DOHH2 (cell line): ENCODE data around the gene GXYLT2.

Source experiments
- H3F3A ChIP-seq: fragments of 200-600 bp; sonication (generic), shearing (Covaris generic); 2 replicates; pipeline ENCODE4 v1.6.0; 2016; ENCODE audit warnings: antibody characterized with exemption, mild to moderate bottlenecking; ENCODE audit not compliant: control insufficient read depth, insufficient read depth
- H3K27ac ChIP-seq: fragments of 200-600 bp; sonication (generic); 2 replicates; pipeline ENCODE4 v1.5.1; 2014; ENCODE audit warnings: low read depth, mild to moderate bottlenecking, low read length, moderate library complexity
- H3K27me3 ChIP-seq: fragments of 200-600 bp; sonication (generic); 2 replicates; pipeline ENCODE4 v1.6.1; 2014; ENCODE audit warnings: mild to moderate bottlenecking, low read length, mixed read lengths; ENCODE audit not compliant: control insufficient read depth
- H3K36me3 ChIP-seq: fragments of 200-600 bp; sonication (generic); 2 replicates; pipeline ENCODE4 v1.6.1; 2014; ENCODE audit warnings: mild to moderate bottlenecking, low read length, moderate library complexity, mixed read lengths; ENCODE audit not compliant: control insufficient read depth
- H3K4me1 ChIP-seq: fragments of 200-600 bp; sonication (generic); 2 replicates; pipeline ENCODE4 v1.6.1; 2014; ENCODE audit warnings: mild to moderate bottlenecking, low read length, mixed read lengths; ENCODE audit not compliant: control insufficient read depth
- H3K4me2 ChIP-seq: fragments of 200-600 bp; sonication (generic); 2 replicates; pipeline ENCODE4 v1.6.0; 2014; ENCODE audit warnings: mild to moderate bottlenecking, low read length, moderate library complexity
- H3K4me3 ChIP-seq: fragments of 200-600 bp; sonication (generic); 2 replicates; pipeline ENCODE4 v1.5.1; 2014; ENCODE audit warnings: mild to moderate bottlenecking, low read length, mixed read lengths
- H3K79me2 ChIP-seq: fragments of 200-600 bp; sonication (generic); 2 replicates; pipeline ENCODE4 v1.6.1; 2014; ENCODE audit warnings: mild to moderate bottlenecking, low read length, mixed read lengths; ENCODE audit not compliant: control insufficient read depth
- H3K9me2 ChIP-seq: fragments of 200-600 bp; sonication (generic); replicated peaks from 2 replicates; pipeline ENCODE4 v1.6.1; 2014; ENCODE audit warnings: mild to moderate bottlenecking, low read length, mixed read lengths; ENCODE audit not compliant: control insufficient read depth
- H3K9me3 ChIP-seq: fragments of 200-600 bp; sonication (generic); 2 replicates; pipeline ENCODE4 v1.6.1; 2014; ENCODE audit warnings: antibody characterized with exemption, low read length, mixed read lengths; ENCODE audit not compliant: control insufficient read depth, insufficient read depth
- H4K20me1 ChIP-seq: fragments of 200-600 bp; sonication (generic); 2 replicates; pipeline ENCODE4 v1.6.0; 2014; ENCODE audit warnings: low read depth, mild to moderate bottlenecking, antibody characterized with exemption, low read length, moderate library complexity; ENCODE audit not compliant: control insufficient read depth, insufficient read depth
- CTCF ChIP-seq: fragments of 200-600 bp; sonication (generic); IDR thresholded peaks from one replicate; pipeline ENCODE4 v1.5.1; 2014; ENCODE audit warnings: antibody characterized with exemption, mild to moderate bottlenecking, low read depth, low read length; ENCODE audit not compliant: poor library complexity, severe bottlenecking
- EZH2phosphoT487 ChIP-seq: fragments of 200-600 bp; sonication (generic); IDR thresholded peaks from 2 replicates; pipeline ENCODE4 v1.6.1; 2017; ENCODE audit warnings: borderline replicate concordance, mild to moderate bottlenecking, antibody characterized with exemption, low read length, moderate library complexity, mixed read lengths

GXYLT2 gene

GRCh38 chr3:73018790-73019441 lies 131.1 kb downstream of the GXYLT2 start:
- peaks cover 100% of the 10 kb centered on the region for H3K79me2 ChIP-seq
- H3K4me1 ChIP-seq: no peaks in the 10 kb centered on the region
- H3K27me3 ChIP-seq: no peaks in the 10 kb centered on the region
- peaks cover 30% of the 10 kb centered on the region for H4K20me1 ChIP-seq
- TF ChIP-seq CTCF (no peak), EZH2phosphoT487 (no peak)
- no peaks in the 10 kb centered on the region for H3F3A ChIP-seq
- no peaks in the 10 kb centered on the region for H3K9me2 ChIP-seq
- no peak overlapping the region for H3K27ac ChIP-seq
- H3K4me2 ChIP-seq: no peak overlapping the region
- H3K9me3 ChIP-seq: no peaks in the 10 kb centered on the region
- peaks cover 53% of the 10 kb centered on the region for H3K36me3 ChIP-seq
- no peak overlapping the region for H3K4me3 ChIP-seq

DNA sequence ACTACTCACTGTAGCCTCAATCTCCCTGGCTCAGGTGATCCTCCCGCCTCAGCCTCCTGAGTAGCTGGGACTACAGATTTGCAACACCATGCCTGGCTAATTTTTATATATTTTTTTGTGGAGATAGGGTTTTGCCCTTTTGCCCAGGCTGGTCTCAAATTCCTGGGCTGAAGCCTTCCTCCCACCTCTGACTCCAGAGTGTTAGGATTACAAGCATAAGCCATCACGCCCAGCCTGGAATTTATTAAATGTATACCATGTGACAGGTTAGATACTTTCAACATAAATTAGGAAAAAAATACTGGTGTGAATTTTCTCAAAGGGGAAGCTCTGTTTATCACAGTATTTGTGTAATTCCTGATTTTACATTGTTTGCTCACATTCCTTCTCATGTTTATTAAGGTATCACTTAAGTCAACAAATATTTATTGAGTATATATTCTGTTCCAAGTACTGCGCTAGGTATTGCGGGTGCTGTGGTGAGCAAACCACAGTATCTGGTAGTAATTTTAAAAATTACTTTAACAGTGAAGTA lies 133.5 kb downstream of the GXYLT2 start:
- no peaks in the 10 kb centered on the region for H3K9me2 ChIP-seq
- H3K27ac ChIP-seq: no peak overlapping the region
- no peaks in the 10 kb centered on the region for H3K9me3 ChIP-seq
- H3K4me1 ChIP-seq: no peaks in the 10 kb centered on the region
- H3K4me2 ChIP-seq: no peak overlapping the region
- no peak overlapping the region for H3K4me3 ChIP-seq
- H3K79me2 ChIP-seq: peaks cover 100% of the 10 kb centered on the region
- H4K20me1 ChIP-seq: peaks cover 29% of the 10 kb centered on the region
- TF ChIP-seq EZH2phosphoT487: no peak
- TF ChIP-seq CTCF: no peak
- peaks cover 41% of the 10 kb centered on the region for H3K36me3 ChIP-seq
- H3K27me3 ChIP-seq: no peaks in the 10 kb centered on the region
- no peaks in the 10 kb centered on the region for H3F3A ChIP-seq

- H3K79me2 ChIP-seq: peaks cover 100% of the 10 kb centered on the region
- H3K27me3 ChIP-seq: no peaks in the 10 kb centered on the region
- H4K20me1 ChIP-seq: peaks cover 17% of the 10 kb centered on the region
- no peak for TF ChIP-seq EZH2phosphoT487
- TF ChIP-seq CTCF: no peak
- no peaks in the 10 kb centered on the region for H3K9me3 ChIP-seq
- H3K4me2 ChIP-seq: no peak overlapping the region
- H3K36me3 ChIP-seq: peaks cover 40% of the 10 kb centered on the region
- no peaks in the 10 kb centered on the region for H3F3A ChIP-seq
- H3K4me3 ChIP-seq: no peak overlapping the region
- H3K4me1 ChIP-seq: no peaks in the 10 kb centered on the region
- no peaks in the 10 kb centered on the region for H3K9me2 ChIP-seq
- no peak overlapping the region for H3K27ac ChIP-seq
Observed at GRCh38 chr3:73024836-73025235, 137.0 kb downstream of the GXYLT2 start.
